Stimulated activated CD8-positive, alpha-beta memory T cell treated with anti-CD3 and anti-CD28 coated beads, Interleukin-12 subunit alpha, Interleukin-12 subunit beta, amount 100 ng/mL, for 1 hour (primary cell): Measurements from ENCODE around the gene ELMO3.

ENCODE experiments used
- DNase-seq: peaks from one replicate; pipeline ENCODE4 v3.0.0-alpha.2; 2020; ENCODE audit warnings: low read depth

Gene ELMO3

DNA sequence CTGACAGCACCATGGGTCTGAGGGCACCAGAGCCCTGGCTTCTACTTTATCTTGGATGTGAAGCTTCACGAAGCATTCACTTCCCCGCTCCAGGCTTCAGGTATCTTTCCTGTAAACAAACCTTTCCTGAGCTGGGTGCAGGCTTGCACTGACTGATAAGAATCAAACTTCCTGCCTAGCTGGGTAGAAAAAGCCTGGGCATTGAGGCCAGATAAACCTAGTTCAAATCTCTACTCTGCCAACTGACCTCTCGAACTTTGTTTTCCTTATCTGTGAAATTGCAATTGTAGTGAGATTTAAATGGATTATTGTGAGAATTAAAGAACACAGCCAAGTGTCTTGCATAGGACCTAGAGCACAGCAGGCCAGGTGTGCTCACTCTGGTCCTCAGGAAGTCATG lies 25.1 kb downstream of the ELMO3 start:
- no peak for DNase-seq

DNA sequence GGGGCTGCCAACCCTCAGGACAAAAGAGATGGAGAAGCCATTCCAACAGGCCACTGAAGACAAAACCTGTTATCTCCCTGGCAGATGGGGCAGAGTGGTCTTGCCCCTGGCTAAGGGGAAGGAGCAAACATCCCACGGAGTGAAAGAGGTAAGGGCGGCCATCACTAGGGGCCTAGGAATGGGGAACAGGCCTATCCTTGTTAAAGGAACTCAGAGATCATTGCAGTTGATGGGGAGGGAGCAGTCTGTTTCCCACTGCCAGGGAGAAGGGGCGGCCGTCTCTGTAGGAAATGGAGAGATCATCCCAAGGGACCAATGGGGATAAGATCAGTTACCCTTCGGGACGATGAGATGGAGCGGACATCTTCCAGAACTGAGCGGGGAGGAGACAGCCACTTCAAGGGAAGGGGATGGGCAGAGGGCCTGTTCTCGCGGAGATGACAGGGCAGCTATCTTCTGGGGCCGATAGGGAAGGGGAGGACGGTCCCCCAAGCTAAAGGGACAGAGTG lies 27.4 kb downstream of the ELMO3 start:
- no peak for DNase-seq

DNA sequence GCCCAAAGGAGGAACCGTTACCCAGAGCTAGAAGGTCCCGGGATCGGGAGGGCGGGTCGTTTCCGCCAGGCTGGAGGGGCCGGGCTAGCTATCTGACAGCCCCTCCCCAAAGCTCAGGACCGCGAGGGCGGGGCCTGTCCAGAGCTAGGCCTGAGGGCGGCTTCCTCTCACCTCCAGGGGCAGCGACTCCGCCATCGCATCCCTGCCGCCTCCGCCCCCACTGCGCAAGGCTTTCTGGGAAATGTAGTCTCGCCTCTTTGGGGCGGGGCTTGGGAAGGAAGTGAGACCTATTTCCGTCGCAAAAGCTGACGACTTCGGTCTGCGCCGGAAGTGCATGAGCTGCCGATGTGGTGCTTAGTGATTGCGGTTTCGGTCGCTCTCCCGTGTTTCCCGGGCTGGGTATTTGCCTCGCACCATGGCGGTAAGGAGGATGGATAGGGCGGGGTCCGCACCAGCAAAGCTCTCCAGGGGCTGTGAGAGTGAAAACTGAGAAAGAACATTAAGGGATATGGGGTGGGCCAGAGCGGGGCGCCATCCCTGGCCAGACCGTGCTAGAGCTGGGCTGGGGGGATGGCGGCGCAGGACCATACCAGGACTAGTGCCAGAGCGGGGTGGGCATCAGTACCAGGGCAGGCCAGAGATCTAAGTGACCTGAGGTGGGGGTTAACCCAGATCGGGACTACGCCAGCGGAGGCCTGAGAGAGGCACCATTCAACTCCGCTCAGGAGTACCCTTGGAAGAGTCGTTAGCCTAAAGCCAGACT lies 28.1 kb downstream of the ELMO3 start, which contains the start of gene TMEM208:
TMEM208 (plus strand) TSS at position 327 of the 763 bp plus-strand sequence; CDS start at position 416, 89 bp downstream.
- peak; percentile 97 for DNase-seq

DNA sequence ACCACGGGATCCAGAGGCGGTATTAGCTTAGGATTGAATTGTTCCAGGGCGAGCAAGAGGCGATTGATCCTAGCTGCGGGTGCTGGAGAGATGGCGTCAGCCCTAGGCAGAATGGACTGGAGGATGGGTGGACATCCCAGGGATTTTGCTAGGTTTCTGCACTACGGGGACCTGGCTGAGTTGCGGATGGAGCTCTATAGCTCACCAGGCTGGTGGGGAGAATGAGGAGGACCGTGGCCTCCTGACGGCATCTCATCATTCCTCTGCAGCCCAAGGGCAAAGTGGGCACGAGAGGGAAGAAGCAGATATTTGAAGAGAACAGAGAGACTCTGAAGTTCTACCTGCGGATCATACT lies 28.6 kb downstream of the ELMO3 start:
- no peak for DNase-seq

DNA sequence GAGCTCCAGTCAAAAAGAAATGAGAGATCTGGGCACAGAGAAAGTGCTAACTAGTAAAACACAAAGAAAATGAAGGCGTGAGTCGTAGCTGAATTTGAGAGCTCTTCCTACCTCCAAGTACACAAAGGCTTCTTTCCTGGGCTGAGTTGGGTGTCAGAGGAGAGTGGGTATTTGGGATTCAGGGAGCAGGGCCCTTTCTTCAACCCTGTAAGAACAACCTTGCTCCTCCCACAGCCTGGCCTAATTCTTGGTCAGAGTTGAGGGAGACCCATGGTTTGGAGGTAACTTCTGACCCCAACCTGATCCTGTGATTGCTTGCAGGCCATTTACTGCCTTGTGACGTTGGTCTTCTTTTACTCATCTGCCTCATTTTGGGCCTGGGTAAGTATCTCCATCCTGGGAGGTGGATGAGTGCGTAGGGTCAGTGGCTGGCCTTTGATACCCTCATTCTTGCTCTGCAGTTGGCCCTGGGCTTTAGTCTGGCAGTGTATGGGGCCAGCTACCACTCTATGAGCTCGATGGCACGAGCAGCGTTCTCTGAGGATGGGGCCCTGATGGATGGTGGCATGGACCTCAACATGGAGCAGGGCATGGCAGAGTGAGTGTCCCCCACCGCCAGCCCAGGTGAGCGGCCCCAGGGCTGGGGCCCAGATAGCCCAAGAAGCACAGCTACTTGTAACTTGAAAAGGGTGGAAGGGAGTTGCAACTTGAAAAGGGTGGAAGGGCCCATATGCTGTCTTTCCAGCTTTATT lies 29.3 kb downstream of the ELMO3 start:
- DNase-seq = no peak

DNA sequence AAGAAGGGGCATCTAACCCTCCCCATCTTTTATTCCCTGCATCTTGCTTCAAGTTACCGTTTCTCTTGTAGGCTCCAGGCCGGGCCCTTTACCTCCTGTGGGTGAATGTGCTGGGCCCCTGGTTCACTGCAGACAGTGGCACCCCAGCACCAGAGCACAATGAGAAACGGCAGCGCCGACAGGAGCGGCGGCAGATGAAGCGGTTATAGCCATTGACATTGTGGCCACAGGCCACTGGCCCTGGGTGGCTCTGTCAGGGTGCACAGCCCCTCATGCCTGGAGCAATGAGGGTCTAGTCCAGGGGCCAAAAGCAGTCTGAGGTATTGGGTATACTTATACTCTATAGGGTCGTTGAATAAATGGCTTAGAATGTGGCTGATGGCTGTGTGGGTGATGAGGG lies 30.0 kb downstream of the ELMO3 start:
- DNase-seq = no peak

DNA sequence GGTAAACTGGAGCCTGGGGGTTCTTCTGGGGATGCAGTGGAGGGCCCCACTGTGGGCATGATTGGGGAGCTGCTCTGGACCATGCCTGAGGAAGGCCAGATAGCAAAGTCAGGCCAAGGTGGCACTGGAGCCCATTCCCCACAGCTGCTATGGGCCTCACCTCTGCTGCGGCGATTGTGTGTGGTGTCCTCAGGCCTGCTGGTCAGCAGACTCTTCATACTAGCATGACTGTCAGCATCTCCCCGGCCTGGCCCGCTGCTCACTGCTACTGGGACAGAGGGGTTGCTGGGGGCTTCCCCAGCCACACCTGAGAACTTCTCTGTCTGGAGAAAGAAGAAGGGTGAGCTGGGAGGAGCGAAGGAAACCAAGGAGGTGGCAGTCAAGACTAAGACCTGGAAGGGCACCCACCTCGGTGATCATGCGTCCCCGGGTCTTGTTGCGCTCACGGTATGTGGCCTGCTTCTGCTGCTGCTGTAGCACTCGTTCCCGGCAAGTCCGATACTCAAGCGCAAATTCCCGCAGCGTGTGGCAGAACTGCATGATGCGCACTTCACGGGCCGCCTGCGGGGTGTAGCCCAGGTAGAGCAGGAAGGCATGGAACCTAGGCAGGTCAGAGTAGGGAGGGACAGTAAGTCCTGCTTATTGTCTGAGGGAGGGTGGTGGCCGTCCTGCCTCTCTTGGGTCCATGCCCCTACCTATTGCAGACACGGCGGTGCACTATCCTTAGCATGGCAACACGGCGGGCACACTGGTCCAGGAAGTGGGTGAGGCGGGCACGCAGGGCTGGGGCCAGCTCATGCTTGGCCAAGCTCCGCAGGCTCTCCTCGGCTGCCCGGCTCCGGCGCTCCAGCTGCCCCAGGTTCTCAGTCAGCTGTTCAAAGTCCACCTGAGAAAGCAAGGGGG lies 31.2 kb downstream of the ELMO3 start:
- DNase-seq = no peak

DNA sequence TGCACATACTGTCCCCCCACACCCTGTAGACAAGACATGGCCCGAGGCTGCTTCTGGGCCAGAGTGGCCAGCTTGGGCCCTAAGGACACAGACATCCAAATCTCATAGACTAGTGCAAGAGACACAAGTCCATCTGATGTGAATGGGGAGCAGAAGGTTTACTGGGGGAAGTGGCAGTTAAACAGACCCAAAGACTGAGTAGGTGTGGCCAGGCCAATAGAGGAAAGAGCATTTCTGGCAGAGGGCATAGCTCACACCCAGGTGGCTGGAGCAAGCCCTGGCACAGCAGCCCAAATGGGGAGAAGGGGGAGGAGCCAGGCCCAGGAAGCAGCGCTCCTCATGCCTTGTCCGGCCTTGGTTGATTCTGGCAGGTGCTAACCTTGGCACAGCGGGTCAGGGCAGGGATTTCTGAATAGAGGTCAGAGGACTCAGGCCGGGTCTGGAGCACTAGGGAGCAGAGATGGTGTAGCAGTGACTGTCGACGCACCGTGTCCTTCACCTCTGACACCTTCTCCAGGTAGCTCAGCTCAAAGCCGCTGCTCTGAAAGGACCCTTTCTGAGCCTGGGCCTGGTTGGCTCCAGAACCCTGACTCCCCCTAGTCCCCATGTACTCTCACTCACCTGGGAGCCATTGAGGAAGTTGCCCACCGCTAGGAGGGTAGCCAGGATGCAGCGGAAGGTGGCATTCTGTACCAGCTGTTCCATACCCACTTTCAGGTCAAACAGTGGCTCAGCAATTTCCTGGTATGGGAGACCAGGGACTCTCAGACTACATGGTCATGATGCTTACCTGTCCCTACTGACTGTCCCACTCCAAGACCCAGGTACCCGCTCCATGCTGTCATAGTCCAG lies 32.1 kb downstream of the ELMO3 start:
- no peak for DNase-seq

DNA sequence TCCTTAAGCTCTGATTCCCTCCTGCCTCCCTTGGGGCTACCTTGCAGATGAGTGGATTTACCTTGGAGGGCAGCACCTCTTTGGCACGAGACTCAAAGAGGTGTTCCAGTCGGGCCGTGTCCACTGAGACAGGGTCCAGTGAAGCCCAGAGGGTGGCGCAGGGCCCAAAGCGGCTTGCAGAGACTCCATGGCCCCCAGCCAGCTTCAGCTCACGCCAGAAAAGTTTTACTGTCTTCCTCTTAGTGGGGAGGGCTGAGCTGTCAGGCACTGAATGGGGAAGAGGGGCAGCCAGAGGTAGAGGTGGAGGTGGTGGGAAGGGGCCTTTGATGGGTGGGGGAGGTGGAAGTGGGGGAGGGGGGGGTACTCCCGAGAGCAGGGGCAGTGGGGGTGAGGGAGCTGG lies 34.7 kb downstream of the ELMO3 start:
- no peak for DNase-seq

DNA sequence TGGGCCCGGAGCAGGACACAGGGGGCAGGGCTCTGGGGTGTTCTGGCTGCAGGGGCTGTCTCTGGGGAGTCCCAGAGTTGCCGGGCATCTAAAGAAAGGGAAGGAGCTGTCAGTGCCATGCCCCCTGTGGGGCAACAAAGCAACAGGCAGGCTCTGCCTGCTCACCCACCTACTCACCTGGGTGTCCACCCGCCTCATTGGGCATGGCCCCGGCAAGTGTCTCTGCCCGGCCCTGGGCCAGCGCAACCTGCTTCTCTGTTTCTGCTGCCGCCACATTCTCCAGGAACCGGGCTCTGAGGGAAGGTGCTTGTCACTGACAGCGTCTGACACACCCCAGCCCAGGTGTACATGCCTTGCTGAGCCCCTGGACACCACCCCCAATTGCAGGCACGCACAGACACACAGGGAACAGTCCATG lies 35.3 kb downstream of the ELMO3 start:
- no peak for DNase-seq

DNA sequence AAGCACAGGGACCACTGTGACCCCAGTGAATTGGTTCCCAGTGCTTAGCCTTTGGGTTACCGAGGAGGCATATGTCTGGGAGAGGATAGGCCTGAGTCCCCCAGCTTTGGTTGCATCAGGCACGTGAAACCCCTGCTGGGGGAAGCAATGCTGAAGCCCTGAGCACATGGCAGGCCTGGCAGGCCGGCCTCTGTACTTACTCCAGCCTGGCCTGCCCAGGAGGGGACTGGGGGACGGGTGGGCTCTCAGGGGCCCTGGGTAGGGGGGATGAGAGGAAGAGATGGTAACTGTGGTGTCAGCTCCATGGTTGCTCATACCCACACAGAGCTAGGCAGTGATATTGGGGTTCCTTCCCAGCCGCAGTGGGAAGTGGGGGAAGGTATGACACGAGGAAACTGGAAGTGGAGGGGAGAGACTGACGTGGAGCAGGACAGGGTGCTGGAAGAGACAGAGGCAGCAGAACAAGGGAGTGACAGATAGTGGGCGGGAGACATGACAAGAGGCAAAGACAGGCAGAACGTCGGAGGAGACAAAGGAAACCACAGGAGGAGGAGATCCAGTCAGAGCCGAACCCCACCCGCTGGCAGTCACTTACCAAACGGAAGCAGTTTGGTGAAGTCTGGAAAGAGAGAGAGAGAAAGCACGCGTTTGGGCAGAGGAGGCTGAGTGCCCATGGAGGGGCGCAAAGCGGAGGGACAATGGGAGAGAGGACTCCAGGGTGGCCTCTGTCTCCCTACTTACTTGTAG lies 37.1 kb downstream of the ELMO3 start:
- no peak for DNase-seq

DNA sequence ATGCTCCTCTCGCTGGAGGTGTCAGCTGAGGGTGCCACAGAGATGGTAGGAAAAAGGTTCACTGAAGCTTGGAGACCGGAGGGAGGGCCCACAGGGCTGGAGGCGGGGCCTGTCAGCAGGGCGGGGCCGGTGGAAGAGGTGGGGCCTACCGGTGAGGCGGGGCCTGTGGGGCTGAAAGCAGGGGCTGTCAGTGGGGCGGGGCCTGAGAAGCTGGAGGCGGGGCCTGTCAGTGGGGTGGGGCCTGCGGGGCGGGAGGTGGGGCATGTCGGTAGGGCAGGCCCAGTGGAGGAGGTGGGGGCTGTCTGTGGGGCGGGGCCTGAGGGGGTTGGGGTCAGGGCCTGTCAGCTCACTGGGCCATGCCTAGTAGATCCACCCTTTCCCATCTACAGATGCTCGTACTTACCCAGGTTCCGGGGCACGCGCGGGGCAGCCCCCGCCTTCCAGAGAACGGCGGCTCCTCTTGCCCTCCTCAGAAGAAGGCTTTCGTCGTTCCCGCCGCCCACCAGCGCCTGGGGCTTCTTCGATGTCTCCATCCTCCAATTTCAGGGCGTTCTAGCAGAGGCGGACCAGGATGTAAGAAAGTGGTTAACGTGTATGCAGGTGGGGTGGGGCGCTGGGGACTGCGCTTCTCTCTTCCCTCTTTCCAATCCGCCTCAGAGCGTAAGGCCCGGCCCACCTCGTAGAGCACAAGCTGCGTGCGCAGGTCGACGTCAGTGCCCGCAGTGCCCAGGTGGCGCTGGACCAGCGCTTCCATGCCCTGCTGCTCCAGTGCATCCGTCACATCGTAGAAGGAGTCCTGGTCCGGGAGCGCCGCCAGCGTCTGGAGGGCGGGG lies 37.8 kb downstream of the ELMO3 start:
- peak; percentile 40 for DNase-seq

DNA sequence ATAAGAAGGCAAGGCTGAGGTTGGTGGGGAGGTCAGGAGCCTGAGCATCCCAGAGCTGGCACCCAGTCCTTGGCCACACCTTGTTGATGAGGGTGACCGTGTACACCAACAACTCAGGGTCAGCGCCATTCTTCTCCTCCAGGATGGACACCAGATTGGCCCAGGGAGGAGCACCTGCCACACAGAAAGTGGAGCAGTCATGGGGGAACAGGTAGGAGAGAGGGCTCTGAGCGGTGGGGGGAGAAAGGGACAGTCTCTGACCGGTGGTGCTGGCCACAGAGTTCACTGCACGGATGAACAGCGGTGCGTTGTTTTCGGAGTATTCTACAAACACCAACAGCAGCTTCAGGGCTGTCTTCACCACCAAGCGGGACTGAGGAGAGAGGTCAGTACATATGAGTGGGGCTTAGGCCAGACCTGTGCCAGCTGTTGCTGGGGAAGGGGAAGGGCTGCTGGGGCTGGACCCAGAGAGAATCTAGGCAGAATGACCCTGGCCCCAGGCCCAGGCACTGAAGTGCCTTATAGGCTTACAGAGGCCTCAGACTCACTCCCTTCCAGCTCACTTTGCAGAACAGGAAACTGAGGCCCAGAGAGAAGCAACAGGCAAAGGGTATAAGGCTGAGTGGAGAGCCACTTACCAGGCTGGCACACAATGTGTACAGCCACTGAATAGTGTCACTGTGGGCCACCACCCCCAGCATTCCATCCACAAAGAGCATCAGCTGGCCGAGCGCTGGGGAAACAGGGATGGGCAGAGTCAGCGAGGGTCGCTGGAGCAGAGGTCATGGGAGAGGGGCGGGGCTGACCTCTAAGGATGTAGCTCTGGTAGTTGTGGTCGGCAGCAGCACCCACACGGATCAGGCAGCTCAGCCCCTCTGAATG lies 38.7 kb downstream of the ELMO3 start:
- no peak for DNase-seq

DNA sequence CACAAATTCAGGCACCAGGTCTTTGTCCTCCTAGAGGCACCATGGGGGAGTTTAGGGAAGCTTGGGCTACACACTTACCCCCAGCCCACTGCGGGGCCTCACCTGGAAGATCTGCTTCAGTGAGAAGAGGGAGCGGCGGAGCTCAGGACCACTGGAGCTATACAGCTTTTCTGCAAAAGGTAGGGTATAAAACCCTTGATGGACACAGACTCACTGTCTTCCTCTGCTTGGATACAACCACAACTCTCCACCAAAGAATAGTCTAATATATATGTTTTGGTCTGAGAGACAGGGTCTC lies 39.3 kb downstream of the ELMO3 start:
- no peak for DNase-seq

DNA sequence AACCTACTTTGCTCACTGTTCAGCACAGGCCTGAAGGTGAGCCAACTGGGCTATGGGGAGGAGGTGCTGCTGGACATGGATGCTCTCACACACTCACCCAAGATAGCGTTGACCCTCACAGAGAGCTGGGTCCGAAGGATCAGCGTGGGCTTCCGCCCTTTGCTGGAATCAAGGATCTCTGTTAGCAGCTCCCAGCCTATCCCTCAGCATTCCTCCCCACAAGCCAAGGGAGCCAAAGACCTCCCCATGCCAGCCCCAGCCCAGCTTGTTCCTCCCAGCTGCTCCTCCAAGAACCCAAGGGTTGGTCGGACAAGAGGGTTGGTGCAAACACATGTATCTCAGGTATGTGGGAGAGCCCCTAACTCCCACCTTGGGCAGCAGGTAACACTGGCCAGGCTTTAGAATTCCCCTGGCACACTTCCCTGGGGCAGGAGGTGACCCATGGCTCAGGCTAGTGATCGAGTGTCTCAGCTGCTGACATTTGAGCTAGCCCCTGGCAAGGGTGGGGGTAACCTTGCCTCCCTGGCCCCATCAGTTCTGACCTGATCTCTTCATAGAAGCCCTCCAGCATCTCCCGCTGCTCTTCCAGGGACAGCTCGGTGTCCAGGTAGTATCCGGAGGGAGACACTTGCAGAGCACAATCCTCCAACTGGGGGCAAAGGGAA lies 40.0 kb downstream of the ELMO3 start:
- no peak for DNase-seq

DNA sequence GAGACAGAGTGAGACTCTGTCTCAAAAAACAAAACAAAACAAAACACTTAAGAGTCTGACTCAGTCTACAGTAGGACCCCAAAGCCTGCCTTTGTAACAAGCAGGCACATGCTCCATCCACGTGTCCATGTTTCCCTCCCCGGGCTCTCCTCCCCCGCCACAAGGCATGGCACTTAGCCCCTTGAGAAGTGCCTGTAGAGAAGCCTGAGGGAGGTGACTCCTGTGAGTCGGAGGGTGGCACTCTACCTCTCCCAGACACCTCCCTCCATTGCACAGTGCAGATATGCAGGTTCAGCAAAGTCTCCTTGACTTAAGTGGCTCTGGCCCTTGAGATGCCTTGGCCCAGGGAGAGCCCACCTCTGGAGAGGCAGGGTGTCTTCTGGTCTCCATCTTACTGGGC lies 41.6 kb downstream of the ELMO3 start:
- no peak for DNase-seq

DNA sequence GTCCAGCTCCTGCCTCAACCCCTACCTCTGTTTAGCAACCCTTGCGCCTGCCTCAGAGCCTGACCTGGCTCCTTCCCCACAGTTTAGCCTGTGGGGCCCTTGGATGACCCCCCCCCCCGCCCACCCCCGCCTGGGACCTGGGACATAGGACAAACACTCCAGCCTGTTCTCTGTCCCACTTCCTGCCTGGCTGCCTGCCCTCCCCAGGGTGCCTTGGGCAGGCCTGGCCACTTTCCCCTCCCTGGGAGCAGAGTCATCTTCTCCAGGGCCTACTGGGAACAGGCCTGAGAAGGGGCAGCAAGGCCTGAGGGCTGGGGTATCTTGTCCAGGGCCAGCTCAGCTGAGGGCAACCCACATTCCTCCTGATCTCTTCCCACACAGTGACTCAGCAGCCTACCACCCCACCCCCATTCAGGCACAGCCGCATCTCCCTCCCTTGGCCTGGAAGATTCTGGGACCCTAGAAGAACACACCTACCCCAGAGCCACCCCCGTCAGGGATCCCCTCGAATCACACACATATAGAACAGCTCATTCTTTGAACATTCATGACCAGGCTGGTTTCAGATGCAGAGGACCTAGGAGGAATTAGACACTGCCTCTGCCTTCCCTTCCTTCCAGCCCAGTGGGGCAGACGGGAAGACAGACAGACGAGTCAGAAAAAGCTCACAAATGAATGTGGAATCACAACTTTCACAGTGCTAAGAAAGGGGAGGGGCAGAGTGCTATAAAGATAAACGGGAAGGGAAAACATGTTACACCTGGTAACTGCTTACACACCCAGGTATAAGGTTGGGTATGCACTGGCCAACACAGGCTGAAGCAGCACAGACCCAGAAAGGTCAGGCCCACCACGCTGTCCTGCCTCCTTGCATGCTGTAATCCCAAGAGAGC lies 42.3 kb downstream of the ELMO3 start:
- no peak for DNase-seq
